ENCODE measurements around the gene ZBTB4.

ZBTB4 gene

DNA sequence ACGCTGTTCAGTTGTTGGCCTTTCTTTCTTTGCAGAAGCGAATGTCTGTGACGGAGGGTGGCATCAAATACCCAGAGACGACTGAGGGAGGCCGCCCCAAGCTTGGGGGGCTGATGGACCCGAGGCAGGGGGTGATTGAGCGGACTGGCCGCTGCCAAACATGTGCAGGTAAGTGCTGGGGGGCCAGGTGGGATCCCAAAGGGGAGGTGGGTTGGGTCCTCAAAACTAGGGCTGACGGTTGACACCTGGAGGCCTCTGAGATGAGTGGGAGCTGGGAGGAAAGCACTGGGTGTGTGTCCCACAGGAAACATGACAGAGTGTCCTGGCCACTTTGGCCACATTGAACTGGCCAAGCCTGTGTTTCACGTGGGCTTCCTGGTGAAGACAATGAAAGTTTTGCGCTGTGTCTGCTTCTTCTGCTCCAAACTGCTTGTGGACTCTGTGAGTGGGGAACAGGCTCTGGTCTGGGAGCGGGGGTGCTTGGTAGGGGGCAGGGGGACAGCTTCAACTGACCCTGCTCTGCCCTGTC is 16.5 kb upstream of the ZBTB4 start:
- Histone ChIP-seq H2BK15ac (ENCODE audit: low read length) (no peak overlapping the region), H3K27ac (replicated peaks; ENCODE audit: low read length) (no peak overlapping the region), H3K27me3 (ENCODE audit: control insufficient read depth in 3 of 3, insufficient read depth in 3 of 3, low read depth in 1 of 3, low read length in 3 of 3) (no peaks in the 10 kb centered on the region), H3K9me3 (replicated peaks in 1 of 2; ENCODE audit: control insufficient read depth in 2 of 2, insufficient read depth in 1 of 2, low read depth in 1 of 2, low read length in 2 of 2) (no peaks in the 10 kb centered on the region), H3K4ac (ENCODE audit: low read length) (no peak overlapping the region), H3K36me3 (replicated peaks in 1 of 2; ENCODE audit: control insufficient read depth in 2 of 2, insufficient read depth in 2 of 2, low read length in 2 of 2) (peaks cover 44 to 96% of the 10 kb centered on the region in 2 donors), H3K4me1 (ENCODE audit: control insufficient read depth in 2 of 2, insufficient read depth in 1 of 2, low read depth in 1 of 2, low read length in 2 of 2) (peaks cover 1 to 2% of the 10 kb centered on the region in 2 donors), H2BK12ac (ENCODE audit: low read length) (no peak overlapping the region), H3K23ac (ENCODE audit: low read depth, low read length, poor library complexity) (no peak overlapping the region), H3K4me2 (ENCODE audit: insufficient read depth, low read length, poor library complexity, severe bottlenecking) (no peak overlapping the region), H3K79me1 (ENCODE audit: low read depth, low read length) (peaks cover 22% of the 10 kb centered on the region), H4K91ac (ENCODE audit: low read depth, low read length, poor library complexity) (no peak overlapping the region), H2BK120ac (ENCODE audit: low read depth, low read length) (no peak overlapping the region), H4K8ac (ENCODE audit: low read depth, low read length) (no peak overlapping the region), H2AFZ (ENCODE audit: low read length) (no peak overlapping the region), H3K9ac (ENCODE audit: low read depth, low read length, poor library complexity) (no peak overlapping the region), H3K14ac (ENCODE audit: low read length) (no peak overlapping the region), H2BK5ac (ENCODE audit: low read length) (no peak overlapping the region), H3K4me3 (ENCODE audit: low read length in 2 of 2) (no peak overlapping the region), H3K18ac (ENCODE audit: low read length) (no peak overlapping the region), H2AK5ac (ENCODE audit: low read depth, low read length) (no peak overlapping the region)
- no peak for DNase-seq (ENCODE audit: low spot score)
- WGBS, 2 donors (ENCODE audit: extremely low coverage in 2 of 2, insufficient read length in 2 of 2, insufficient replicate concordance in 1 of 2), result no CpG with 5 or more reads among the region's 12 CpGs

DNA sequence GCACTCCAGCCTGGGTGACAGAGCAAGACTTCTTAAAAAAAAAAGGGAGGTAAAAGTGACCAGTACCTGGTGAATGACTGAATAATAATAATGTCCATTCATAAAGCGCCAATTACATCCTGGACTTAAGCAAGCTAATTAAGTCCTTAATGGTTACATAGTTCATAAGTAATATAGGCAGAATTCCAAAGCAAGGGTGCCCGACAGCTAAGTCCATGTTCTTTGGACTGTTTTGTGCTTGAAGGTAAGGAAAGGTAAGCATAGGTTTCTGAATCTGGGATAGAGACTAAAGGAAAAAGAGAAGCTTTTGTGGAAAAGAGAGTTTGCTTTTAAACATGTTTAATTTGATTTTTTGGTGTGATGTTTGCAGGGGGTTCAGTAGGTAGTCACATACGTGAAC is 14.5 kb upstream of the ZBTB4 start:
- Histone ChIP-seq H3K9ac (ENCODE audit: low read depth, low read length, poor library complexity) (no peak overlapping the region), H3K4ac (ENCODE audit: low read length) (no peak overlapping the region), H3K4me2 (ENCODE audit: insufficient read depth, low read length, poor library complexity, severe bottlenecking) (no peak overlapping the region), H3K4me3 (ENCODE audit: low read length in 2 of 2) (no peak overlapping the region), H3K79me1 (ENCODE audit: low read depth, low read length) (peaks cover 24% of the 10 kb centered on the region), H2AFZ (ENCODE audit: low read length) (no peak overlapping the region), H3K27ac (replicated peaks; ENCODE audit: low read length) (no peak overlapping the region), H3K14ac (ENCODE audit: low read length) (no peak overlapping the region), H4K8ac (ENCODE audit: low read depth, low read length) (no peak overlapping the region), H3K23ac (ENCODE audit: low read depth, low read length, poor library complexity) (no peak overlapping the region), H2AK5ac (ENCODE audit: low read depth, low read length) (no peak overlapping the region), H2BK15ac (ENCODE audit: low read length) (no peak overlapping the region), H2BK120ac (ENCODE audit: low read depth, low read length) (no peak overlapping the region), H3K4me1 (ENCODE audit: control insufficient read depth in 2 of 2, insufficient read depth in 1 of 2, low read depth in 1 of 2, low read length in 2 of 2) (peaks cover 2 to 4% of the 10 kb centered on the region in 2 donors), H2BK12ac (ENCODE audit: low read length) (no peak overlapping the region), H3K9me3 (replicated peaks in 1 of 2; ENCODE audit: control insufficient read depth in 2 of 2, insufficient read depth in 1 of 2, low read depth in 1 of 2, low read length in 2 of 2) (no peaks in the 10 kb centered on the region), H3K36me3 (replicated peaks in 1 of 2; ENCODE audit: control insufficient read depth in 2 of 2, insufficient read depth in 2 of 2, low read length in 2 of 2) (peaks cover 36 to 96% of the 10 kb centered on the region in 2 donors), H2BK5ac (ENCODE audit: low read length) (no peak overlapping the region), H3K18ac (ENCODE audit: low read length) (no peak overlapping the region), H3K27me3 (ENCODE audit: control insufficient read depth in 3 of 3, insufficient read depth in 3 of 3, low read depth in 1 of 3, low read length in 3 of 3) (no peaks in the 10 kb centered on the region), H4K91ac (ENCODE audit: low read depth, low read length, poor library complexity) (no peak overlapping the region)
- no CpG with 5 or more reads among the region's 3 CpGs for WGBS, 2 donors (ENCODE audit: extremely low coverage in 2 of 2, insufficient read length in 2 of 2, insufficient replicate concordance in 1 of 2)
- no peak for DNase-seq (ENCODE audit: low spot score)

DNA sequence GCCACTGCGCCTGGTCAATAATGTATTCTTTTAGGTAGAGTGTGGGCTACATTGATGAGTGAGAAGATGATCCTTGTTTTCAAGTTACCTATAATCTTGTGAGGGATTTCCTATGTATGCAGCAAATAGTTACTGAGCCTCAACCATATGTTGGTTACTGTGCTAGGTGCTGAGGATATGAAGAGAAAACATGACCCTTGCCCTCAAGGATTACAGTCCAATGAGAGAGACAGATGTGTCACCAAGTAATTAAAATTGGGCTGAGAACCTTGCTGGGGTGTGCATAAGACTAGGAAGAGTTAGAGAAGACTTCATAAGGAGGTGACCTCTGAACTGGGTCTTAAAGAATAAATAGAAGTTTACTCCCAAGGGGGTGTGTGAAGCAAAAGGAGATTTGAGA is 12.2 kb upstream of the ZBTB4 start:
- H3K27me3 ChIP-seq (ENCODE audit: control insufficient read depth in 3 of 3, insufficient read depth in 3 of 3, low read depth in 1 of 3, low read length in 3 of 3), result no peaks in the 10 kb centered on the region
- H2BK15ac ChIP-seq (ENCODE audit: low read length), result no peak overlapping the region
- H3K4me2 ChIP-seq (ENCODE audit: insufficient read depth, low read length, poor library complexity, severe bottlenecking), result no peak overlapping the region
- H4K91ac ChIP-seq (ENCODE audit: low read depth, low read length, poor library complexity), result no peak overlapping the region
- H3K4ac ChIP-seq (ENCODE audit: low read length), result no peak overlapping the region
- peaks cover 16% of the 10 kb centered on the region for H3K79me1 ChIP-seq (ENCODE audit: low read depth, low read length)
- no peak overlapping the region for H3K23ac ChIP-seq (ENCODE audit: low read depth, low read length, poor library complexity)
- no peak overlapping the region for H3K27ac ChIP-seq (replicated peaks; ENCODE audit: low read length)
- no peak overlapping the region for H3K4me3 ChIP-seq (ENCODE audit: low read length in 2 of 2)
- no peak overlapping the region for H2AK5ac ChIP-seq (ENCODE audit: low read depth, low read length)
- no peak overlapping the region for H2BK5ac ChIP-seq (ENCODE audit: low read length)
- H2BK120ac ChIP-seq (ENCODE audit: low read depth, low read length), result no peak overlapping the region
- peaks cover 16 to 91% of the 10 kb centered on the region in 2 donors for H3K36me3 ChIP-seq (replicated peaks in 1 of 2; ENCODE audit: control insufficient read depth in 2 of 2, insufficient read depth in 2 of 2, low read length in 2 of 2)
- no peak overlapping the region for H2AFZ ChIP-seq (ENCODE audit: low read length)
- no peak overlapping the region for H3K18ac ChIP-seq (ENCODE audit: low read length)
- WGBS, 2 donors (ENCODE audit: extremely low coverage in 2 of 2, insufficient read length in 2 of 2, insufficient replicate concordance in 1 of 2), result no CpG with 5 or more reads among the region's 1 CpG
- H3K9ac ChIP-seq (ENCODE audit: low read depth, low read length, poor library complexity), result no peak overlapping the region
- no peak overlapping the region for H2BK12ac ChIP-seq (ENCODE audit: low read length)
- H3K14ac ChIP-seq (ENCODE audit: low read length), result no peak overlapping the region
- no peaks in the 10 kb centered on the region for H3K9me3 ChIP-seq (replicated peaks in 1 of 2; ENCODE audit: control insufficient read depth in 2 of 2, insufficient read depth in 1 of 2, low read depth in 1 of 2, low read length in 2 of 2)
- H3K4me1 ChIP-seq (ENCODE audit: control insufficient read depth in 2 of 2, insufficient read depth in 1 of 2, low read depth in 1 of 2, low read length in 2 of 2), result peaks cover 4% of the 10 kb centered on the region in 2 donors
- no peak overlapping the region for H4K8ac ChIP-seq (ENCODE audit: low read depth, low read length)
- no peak for DNase-seq (ENCODE audit: low spot score)

DNA sequence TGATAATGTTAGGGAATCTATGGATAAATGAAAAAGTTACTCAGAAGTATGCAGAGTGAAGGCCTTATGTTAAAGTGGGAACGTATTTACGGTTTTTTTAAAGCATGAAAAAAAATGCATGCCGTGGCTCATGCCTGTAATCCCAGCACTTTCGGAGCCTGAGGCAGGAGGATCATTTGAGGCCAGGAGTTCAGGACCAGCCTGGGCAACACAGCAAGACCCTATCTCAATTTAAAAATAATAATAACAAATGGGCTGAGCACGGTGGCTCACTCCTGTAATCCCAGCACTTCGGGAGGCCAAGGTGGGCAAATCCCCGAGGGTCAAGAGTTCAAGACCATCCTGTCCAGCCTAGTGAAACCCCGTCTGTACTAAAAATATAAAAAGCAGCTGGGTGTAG is 10.7 kb upstream of the ZBTB4 start:
- Histone ChIP-seq H4K91ac (ENCODE audit: low read depth, low read length, poor library complexity) (no peak overlapping the region), H3K4me1 (ENCODE audit: control insufficient read depth in 2 of 2, insufficient read depth in 1 of 2, low read depth in 1 of 2, low read length in 2 of 2) (peaks cover 7 to 12% of the 10 kb centered on the region in 2 donors), H4K8ac (ENCODE audit: low read depth, low read length) (no peak overlapping the region), H3K79me1 (ENCODE audit: low read depth, low read length) (peaks cover 11% of the 10 kb centered on the region), H3K23ac (ENCODE audit: low read depth, low read length, poor library complexity) (no peak overlapping the region), H2BK15ac (ENCODE audit: low read length) (no peak overlapping the region), H3K9me3 (replicated peaks in 1 of 2; ENCODE audit: control insufficient read depth in 2 of 2, insufficient read depth in 1 of 2, low read depth in 1 of 2, low read length in 2 of 2) (no peaks in the 10 kb centered on the region), H3K14ac (ENCODE audit: low read length) (no peak overlapping the region), H2AK5ac (ENCODE audit: low read depth, low read length) (no peak overlapping the region), H3K4me3 (ENCODE audit: low read length in 2 of 2) (no peak overlapping the region), H3K27me3 (ENCODE audit: control insufficient read depth in 3 of 3, insufficient read depth in 3 of 3, low read depth in 1 of 3, low read length in 3 of 3) (no peaks in the 10 kb centered on the region), H2BK120ac (ENCODE audit: low read depth, low read length) (no peak overlapping the region), H2AFZ (ENCODE audit: low read length) (no peak overlapping the region), H3K36me3 (replicated peaks in 1 of 2; ENCODE audit: control insufficient read depth in 2 of 2, insufficient read depth in 2 of 2, low read length in 2 of 2) (peaks cover 6 to 86% of the 10 kb centered on the region in 2 donors), H3K9ac (ENCODE audit: low read depth, low read length, poor library complexity) (no peak overlapping the region), H3K18ac (ENCODE audit: low read length) (no peak overlapping the region), H2BK12ac (ENCODE audit: low read length) (no peak overlapping the region), H3K4me2 (ENCODE audit: insufficient read depth, low read length, poor library complexity, severe bottlenecking) (no peak overlapping the region), H2BK5ac (ENCODE audit: low read length) (no peak overlapping the region), H3K4ac (ENCODE audit: low read length) (no peak overlapping the region), H3K27ac (replicated peaks; ENCODE audit: low read length) (no peak overlapping the region)
- no CpG with 5 or more reads among the region's 8 CpGs for WGBS, 2 donors (ENCODE audit: extremely low coverage in 2 of 2, insufficient read length in 2 of 2, insufficient replicate concordance in 1 of 2)
- DNase-seq (ENCODE audit: low spot score), result no peak
